ENCODE results near the gene RANBP1. TPM values are rescaled to one million over a fixed set of nuclear protein-coding genes. Genes with fewer than 3 reads are reported as not detected.

RANBP1 gene
- total RNA-seq, 1 experiment from 2014 or later: 522 TPM

DNA sequence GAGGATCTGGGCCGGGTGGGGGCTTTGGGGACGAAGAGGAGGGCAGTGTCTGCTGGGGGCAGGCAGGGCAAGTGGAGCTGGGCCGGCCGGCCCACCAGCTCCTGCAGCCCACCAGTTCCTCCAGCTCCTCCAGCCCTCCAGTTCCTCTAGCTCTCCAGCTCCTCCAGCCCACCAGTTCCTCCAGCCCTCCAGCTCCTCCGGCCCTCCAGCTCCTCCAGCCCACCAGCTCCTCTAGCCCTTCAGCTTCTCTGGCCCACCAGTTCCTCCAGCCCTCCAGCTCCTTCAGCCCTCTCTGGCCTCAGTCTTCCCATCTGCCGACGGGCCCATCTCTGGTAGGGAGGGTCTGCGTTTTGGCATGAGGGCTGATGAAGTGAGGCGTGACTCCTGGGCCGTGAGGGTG is 44.1 kb downstream of the RANBP1 start:
- no peak overlapping the region for H3K4me3 Mint-ChIP-seq
- Histone ChIP-seq H3T11ph (ENCODE audit: low read length) (no peak overlapping the region), H4K8ac (replicated peaks; ENCODE audit: insufficient read length, low read depth, low read length) (no peak overlapping the region), H2AFZ (ENCODE audit: low read length) (no peak overlapping the region), H3K27me3 (ENCODE audit: insufficient read depth, low read length) (no peaks in the 10 kb centered on the region), H4K5ac (ENCODE audit: insufficient read length, low read depth, low read length) (no peak overlapping the region), H3K9ac (ENCODE audit: extremely low read depth, insufficient read length, low read length) (no peak overlapping the region), H3K4ac (ENCODE audit: low read depth, low read length) (no peak overlapping the region), H3K9me3 (ENCODE audit: control insufficient read depth, low read depth, low read length) (no peaks in the 10 kb centered on the region), H3K79me2 (ENCODE audit: insufficient read depth, low read length) (no peaks in the 10 kb centered on the region), H3K4me2 (ENCODE audit: insufficient read depth, insufficient read length, low read length) (no peak overlapping the region), H3K79me1 (ENCODE audit: insufficient read depth, low read depth, low read length, poor library complexity, severe bottlenecking) (no peaks in the 10 kb centered on the region), H3K23me2 (ENCODE audit: insufficient read length, low read depth, low read length, poor library complexity, severe bottlenecking) (no peaks in the 10 kb centered on the region), H4K91ac (ENCODE audit: insufficient read length, low read depth, low read length) (no peak overlapping the region), H2AK5ac (ENCODE audit: insufficient read length, low read length) (no peak overlapping the region), H3K18ac (ENCODE audit: insufficient read length, low read depth, low read length) (no peak overlapping the region), H3K23ac (ENCODE audit: insufficient read length, low read depth, low read length) (no peak overlapping the region), H2BK5ac (ENCODE audit: insufficient read length, low read length) (no peak overlapping the region), H4K20me1 (ENCODE audit: control insufficient read depth, insufficient read depth, insufficient read length) (no peaks in the 10 kb centered on the region), H2BK20ac (ENCODE audit: low read depth, low read length, poor library complexity, severe bottlenecking) (no peak overlapping the region), H3K27ac (ENCODE audit: insufficient read length, low read depth, low read length) (no peak overlapping the region), H3K14ac (ENCODE audit: insufficient read depth, low read length) (no peak overlapping the region; the same call in 1 of the 2 replicates), H2BK12ac (ENCODE audit: insufficient read length, low read depth, low read length) (no peak overlapping the region), H2BK120ac (ENCODE audit: low read depth, low read length, poor library complexity, severe bottlenecking) (no peak overlapping the region), H2BK15ac (ENCODE audit: low read depth, low read length) (no peak overlapping the region), H3K4me1 (ENCODE audit: insufficient read depth, low read length) (no peaks in the 10 kb centered on the region), H3K56ac (ENCODE audit: insufficient read length, low read depth, low read length) (no peak overlapping the region)
- H3K4me1 Mint-ChIP-seq: peaks cover 4 to 7% of the 10 kb centered on the region in 2 experiments
- no peak for DNase-seq
- no peak for TF ChIP-seq CTCF (conservative IDR thresholded peaks at IDR 0.05)
- H3K27ac Mint-ChIP-seq: peak overlapping the region in 1 of 3 experiments; percentile 67; a peak in 1 of 7 replicates
- H3K27me3 Mint-ChIP-seq (ENCODE audit: low read depth): no peaks in the 10 kb centered on the region
- H3K36me3 Mint-ChIP-seq (ENCODE audit: insufficient read depth in 1 of 3, low read depth in 3 of 3): peaks cover 0 to 7% (median 0%) of the 10 kb centered on the region in 3 experiments; a peak in 2 of 7 replicates
- H3K9me3 Mint-ChIP-seq: peaks cover 6 to 17% of the 10 kb centered on the region in 2 experiments; a peak in 4 of 5 replicates
- no CpG with 5 or more reads among the region's 10 CpGs for WGBS (ENCODE audit: extremely low coverage, insufficient read length, low lambda C conversion rate)

All from H9 (cell line).